GM21447 (cell line): ENCODE results near the gene C1D.
A peak's percentile ranks its signal among the peaks of the same experiment; 100 is the strongest.
"Not testable (repeated sequence)": the region's sequence is repeated elsewhere in the genome, so short reads cannot be mapped to it uniquely, and the experiment has no call there.

ENCODE experiments used
- ATAC-seq: cut with Tn5 transposase; IDR thresholded peaks from one replicate; pipeline ENCODE4 v1.9.1; 2021; ENCODE audit not compliant: unreplicated experiment

The C1D gene, protein sequence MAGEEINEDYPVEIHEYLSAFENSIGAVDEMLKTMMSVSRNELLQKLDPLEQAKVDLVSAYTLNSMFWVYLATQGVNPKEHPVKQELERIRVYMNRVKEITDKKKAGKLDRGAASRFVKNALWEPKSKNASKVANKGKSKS

DNA sequence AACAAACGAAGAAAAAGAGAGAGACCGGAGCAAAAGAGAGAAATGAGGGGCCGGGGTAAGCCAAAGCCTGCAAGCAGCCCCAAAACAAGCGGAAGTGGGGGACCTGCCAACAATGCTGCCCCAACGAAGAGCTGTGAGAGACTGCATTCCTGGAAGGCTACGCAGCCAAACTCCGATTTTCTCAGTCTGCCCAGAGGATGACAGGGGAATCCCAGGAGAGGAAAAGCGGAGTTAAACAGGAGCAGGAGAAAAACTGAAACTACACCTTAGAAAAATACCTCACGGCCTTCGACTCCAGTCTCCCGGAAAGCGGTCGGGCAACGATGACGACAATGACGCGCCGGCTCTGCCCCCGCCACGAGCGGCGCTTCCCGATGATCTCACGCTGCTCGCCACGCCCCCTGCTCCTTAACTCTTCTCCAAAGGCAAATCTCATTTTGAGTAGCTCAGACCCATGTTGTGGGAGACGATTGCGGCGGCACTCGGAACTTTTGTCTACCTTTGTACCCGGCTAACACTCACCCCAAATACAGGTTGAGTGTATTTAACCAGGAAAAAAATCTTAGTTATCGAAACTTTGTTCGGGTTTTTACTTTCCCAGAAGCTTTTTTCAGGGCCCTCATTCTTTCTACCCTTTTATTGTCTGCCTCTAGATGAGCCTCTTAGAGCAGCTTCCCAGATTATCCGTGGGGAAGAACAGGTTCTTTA, at the start of gene C1D:
C1D (minus strand) TSS at position 325 of the 708 bp plus-strand sequence. CDS start 15,694 bp downstream, outside the sequence.
- peak; percentile 94 for ATAC-seq

DNA sequence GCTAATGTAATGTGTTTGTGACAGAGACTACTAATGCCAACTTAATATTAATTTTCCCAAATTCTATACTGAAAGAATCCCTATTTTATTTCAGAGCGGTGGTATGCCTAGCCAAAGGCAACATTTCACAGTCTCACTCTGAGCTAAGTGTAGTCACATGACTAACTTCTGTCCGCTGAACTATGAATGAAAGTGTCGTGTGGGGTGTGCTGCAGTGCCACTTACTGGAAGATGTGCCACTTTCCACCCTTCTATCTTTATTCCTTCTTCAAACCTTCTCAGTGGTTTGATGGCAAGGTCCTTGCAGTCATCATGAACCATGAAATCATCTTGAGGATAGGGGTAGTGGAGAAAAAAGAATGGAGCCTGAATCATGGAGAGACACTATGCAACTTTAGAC, 47.3 kb upstream of the C1D start:
- ATAC-seq = peak; percentile 67

DNA sequence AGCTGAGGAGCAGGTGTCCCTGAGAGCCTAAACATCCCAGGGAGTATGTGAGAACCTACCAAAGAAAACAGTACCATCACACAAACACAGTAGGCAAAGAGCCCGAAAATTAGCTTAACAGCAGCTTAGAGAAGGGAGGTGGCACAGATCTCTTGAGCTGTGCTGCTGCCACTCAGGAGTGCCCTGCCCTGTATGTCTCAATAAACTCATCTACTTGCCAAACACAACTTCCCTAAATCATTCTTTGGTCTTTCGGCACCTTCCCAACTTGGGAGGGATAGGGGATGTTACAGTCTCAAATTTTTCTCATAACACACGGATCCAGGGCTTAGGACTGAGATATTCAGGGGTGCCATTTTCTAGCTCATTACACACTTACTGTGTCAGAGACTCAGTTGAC, 45.3 kb upstream of the C1D start:
- ATAC-seq = no peak

- ATAC-seq = no peak
Observed at GRCh38 chr2:68107475-68107874, 44.7 kb upstream of the C1D start.

- no peak for ATAC-seq
Observed at GRCh38 chr2:68104111-68104835, 41.5 kb upstream of the C1D start.

DNA sequence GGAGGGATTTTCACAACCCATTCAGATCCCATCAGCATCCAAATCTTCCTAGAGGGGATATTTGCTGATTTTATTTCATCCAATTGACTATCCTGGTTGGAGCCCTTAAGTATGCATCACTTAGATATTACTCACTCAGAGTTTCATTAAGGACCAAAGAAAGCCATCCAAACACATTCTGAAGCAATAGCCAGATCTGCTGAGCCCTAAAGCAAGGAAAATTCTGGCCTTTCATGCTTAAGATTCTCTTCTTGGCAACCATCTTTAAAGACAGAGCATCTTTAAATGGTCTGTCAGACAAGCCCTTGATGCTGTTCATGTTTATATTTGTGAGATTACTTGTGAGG, 40.9 kb upstream of the C1D start:
- ATAC-seq = no peak

DNA sequence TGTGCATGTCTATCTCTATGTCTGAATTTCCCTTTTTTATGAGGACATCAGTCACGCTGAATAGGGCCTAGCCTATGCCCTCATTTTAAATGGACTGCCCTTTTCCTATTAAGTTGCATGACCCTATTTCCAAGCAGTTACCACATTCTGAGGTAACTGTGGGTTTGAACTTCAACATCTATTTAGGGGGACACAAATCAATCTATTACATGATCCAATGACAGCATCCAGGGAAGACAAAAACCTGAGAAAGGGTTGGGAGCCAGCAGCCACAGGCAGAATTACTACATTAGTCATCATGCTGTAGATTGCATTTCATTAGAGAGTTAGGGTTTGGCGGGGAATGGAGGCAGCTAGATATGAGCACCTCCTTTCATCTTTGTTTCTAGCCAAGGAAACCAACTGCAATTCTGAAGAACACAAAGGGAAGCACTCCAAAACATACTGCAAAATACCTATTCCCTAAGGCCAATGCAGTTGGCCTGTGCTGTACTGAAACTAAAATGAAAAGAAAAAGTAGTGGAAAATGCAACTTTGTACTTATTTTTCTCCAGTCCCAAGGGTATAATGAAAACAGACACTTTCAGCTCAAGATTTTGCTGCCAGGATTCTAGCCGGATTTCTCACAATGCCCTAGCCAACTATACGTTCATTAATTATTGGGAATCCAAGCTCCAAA, 40.4 kb upstream of the C1D start:
- ATAC-seq = no peak

GRCh38 chr2:68100189-68100588, 37.4 kb upstream of the C1D start:
- no peak for ATAC-seq

DNA sequence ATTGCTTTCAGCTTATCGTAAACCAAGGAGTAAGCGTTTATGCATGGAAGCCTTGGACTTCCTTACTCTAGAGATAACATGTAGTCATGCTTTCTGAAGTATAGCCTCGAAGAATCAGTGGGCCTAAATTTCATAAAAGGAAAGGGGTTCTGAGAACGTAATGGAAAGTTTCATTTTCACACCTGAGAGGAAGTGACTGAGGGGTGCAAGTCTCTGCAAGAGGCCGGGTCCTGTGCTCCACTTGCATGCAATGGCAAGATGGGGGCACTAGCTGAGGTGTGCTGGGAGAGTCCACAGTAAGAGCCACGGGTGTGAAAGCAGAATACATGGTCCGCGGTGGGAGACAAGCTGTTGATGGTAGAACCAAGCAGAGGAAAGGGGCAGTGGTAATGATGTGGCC, 36.5 kb upstream of the C1D start:
- no peak for ATAC-seq

DNA sequence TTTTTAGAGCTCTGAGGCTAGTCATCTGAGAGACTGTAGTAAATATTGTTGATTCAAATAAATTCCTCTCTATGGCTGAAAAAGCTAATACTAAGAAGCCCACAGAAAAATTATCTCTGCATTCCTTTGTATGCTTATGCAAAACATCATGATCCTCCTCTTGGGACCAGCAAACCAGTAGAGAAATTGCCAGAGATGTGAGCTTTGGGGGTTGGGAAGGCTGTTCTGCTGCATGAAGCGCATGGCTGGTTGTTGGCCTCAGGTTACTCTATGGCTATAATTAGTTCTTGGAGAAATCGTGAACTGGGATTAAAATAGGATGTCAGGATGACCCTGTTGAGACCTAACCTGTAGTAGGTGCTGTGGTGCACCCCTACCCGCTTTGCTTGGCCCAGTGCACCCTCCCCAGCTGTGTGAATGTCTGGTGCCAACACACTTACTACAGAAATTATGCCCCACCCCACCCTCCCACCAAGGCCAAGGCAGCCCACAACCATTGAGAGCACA, 35.5 kb upstream of the C1D start:
- no peak for ATAC-seq

GRCh38 chr2:68094111-68094510, 31.3 kb upstream of the C1D start:
- ATAC-seq = no peak

DNA sequence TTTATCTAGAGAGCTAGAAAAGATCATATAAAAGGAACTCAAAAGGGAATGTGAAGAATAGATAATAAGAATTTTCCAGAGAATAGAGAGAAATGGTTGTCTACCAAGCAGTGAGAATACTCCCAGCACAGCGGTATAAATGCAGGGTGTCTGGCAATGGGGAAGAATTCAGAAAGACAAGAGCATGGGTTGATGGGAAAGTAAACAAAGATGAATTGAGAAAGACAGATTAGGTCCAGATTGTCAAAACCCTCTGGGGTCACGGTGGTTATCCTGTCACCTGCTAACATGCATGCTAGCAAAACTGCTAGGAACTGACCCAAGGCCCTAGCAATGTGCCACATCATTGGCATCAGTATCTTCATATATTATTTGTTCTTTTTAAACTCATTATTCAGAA, 30.8 kb upstream of the C1D start:
- ATAC-seq = no peak

- ATAC-seq = no peak
Observed at GRCh38 chr2:68091439-68092034, 28.7 kb upstream of the C1D start.

DNA sequence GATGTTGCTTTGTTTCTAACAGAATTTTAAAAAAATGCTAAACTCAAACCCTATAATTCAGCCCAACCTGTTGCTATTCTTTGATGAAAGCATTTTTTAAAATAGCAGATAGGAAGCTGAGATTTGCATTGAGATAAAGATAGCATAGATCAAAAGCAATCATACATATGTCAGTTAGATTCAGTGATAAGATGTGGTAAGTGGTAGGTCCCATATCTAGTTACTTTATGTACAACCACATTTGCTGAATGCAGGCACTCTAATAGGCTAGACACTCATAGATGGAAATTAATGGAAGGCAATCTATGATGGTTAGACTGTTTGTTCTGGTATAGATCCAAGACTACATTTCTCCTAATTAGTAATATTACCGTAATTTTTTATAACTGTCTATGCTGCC, 27.2 kb upstream of the C1D start:
- ATAC-seq = no peak

- ATAC-seq = no peak
Observed at GRCh38 chr2:68088940-68089339, 26.1 kb upstream of the C1D start.

GRCh38 chr2:68086166-68086565, 23.4 kb upstream of the C1D start:
- no peak for ATAC-seq

DNA sequence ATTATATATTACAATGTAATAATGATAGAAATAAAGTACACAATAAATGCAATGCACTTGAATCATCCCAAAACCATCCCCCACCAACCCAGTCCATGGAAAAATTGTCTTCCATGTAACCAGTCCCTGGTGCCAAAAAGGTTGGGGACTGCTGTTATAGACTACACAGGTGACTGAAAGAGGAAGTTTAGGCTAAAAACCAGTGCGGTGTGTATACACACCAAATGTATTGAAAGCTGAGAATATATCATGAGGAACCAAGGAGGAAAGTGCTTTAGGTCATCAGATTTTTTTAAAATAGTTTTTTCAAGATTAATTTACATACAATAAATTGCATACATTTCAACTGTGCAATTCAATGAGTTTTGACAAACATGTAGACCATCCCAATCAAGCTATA, 20.5 kb upstream of the C1D start:
- peak; percentile 64 for ATAC-seq

GRCh38 chr2:68074050-68074449, 11.2 kb upstream of the C1D start:
- ATAC-seq = no peak

- ATAC-seq = not testable (repeated sequence)
Observed at GRCh38 chr2:68063797-68064646, 1.2 kb upstream of the C1D start.

GRCh38 chr2:68060652-68061051, 2.2 kb downstream of the C1D start:
- no peak for ATAC-seq
